IPS-NIHi7 (cell line): ENCODE data around the gene SORBS2.
"Not testable (repeated sequence)": the region's sequence is repeated elsewhere in the genome, so short reads cannot be mapped to it uniquely, and the experiment has no call there.

Experiments
- DNase-seq: peaks from one replicate; pipeline ENCODE4 v3.0.0; 2012; ENCODE audit warnings: mixed read lengths; ENCODE audit errors: extremely low spot score

SORBS2 gene

GRCh38 chr4:185811509-185812364 lies at the start of gene SORBS2:
Gene SORBS2 (minus strand): TSS chr4:185812194. CDS start chr4:185690571, 121,623 bp downstream.
- DNase-seq: peak; percentile 53

- no peak for DNase-seq
Observed at GRCh38 chr4:185859111-185859510, 47.1 kb upstream of the SORBS2 start.

GRCh38 chr4:185857561-185857960 lies 45.6 kb upstream of the SORBS2 start:
- DNase-seq: not testable (repeated sequence)

- no peak for DNase-seq
Observed at GRCh38 chr4:185853841-185854240, 41.8 kb upstream of the SORBS2 start.

- DNase-seq: no peak
Observed at GRCh38 chr4:185852961-185853360, 41.0 kb upstream of the SORBS2 start.

- no peak for DNase-seq
Observed at GRCh38 chr4:185849664-185850550, 37.9 kb upstream of the SORBS2 start.

GRCh38 chr4:185847352-185848097 lies 35.5 kb upstream of the SORBS2 start:
- DNase-seq: peak; percentile 51

- no peak for DNase-seq
Observed at GRCh38 chr4:185846505-185847150, 34.6 kb upstream of the SORBS2 start.

GRCh38 chr4:185845966-185846365 lies 34.0 kb upstream of the SORBS2 start:
- no peak for DNase-seq

GRCh38 chr4:185841451-185841850 lies 29.5 kb upstream of the SORBS2 start:
- no peak for DNase-seq

GRCh38 chr4:185840953-185841352 lies 29.0 kb upstream of the SORBS2 start:
- no peak for DNase-seq

- DNase-seq: no peak
Observed at GRCh38 chr4:185840201-185840600, 28.2 kb upstream of the SORBS2 start.

- peak; percentile 21 for DNase-seq
Observed at GRCh38 chr4:185839770-185840169, 27.8 kb upstream of the SORBS2 start.

GRCh38 chr4:185839194-185839712 lies 27.3 kb upstream of the SORBS2 start:
- DNase-seq: peak; percentile 84

GRCh38 chr4:185838514-185839193 lies 26.7 kb upstream of the SORBS2 start:
- no peak for DNase-seq

- peak; percentile 39 for DNase-seq
Observed at GRCh38 chr4:185838104-185838452, 26.1 kb upstream of the SORBS2 start.

- no peak for DNase-seq
Observed at GRCh38 chr4:185837415-185838103, 25.6 kb upstream of the SORBS2 start.

GRCh38 chr4:185836241-185837084 lies 24.5 kb upstream of the SORBS2 start:
- DNase-seq: no peak

- no peak for DNase-seq
Observed at GRCh38 chr4:185835814-185836213, 23.8 kb upstream of the SORBS2 start.
